Nucleus accumbens (tissue), 56 donors: ENCODE measurements around the gene LRIG2.
"Not testable (repeated sequence)": the region's sequence is repeated elsewhere in the genome, so short reads cannot be mapped to it uniquely, and the experiment has no call there.

Experiments
- DNase-seq, 56 donors: peaks; one replicate each; lab custom pipeline; 2025; lab: John Stamatoyannopoulos, UW

LRIG2 gene, protein sequence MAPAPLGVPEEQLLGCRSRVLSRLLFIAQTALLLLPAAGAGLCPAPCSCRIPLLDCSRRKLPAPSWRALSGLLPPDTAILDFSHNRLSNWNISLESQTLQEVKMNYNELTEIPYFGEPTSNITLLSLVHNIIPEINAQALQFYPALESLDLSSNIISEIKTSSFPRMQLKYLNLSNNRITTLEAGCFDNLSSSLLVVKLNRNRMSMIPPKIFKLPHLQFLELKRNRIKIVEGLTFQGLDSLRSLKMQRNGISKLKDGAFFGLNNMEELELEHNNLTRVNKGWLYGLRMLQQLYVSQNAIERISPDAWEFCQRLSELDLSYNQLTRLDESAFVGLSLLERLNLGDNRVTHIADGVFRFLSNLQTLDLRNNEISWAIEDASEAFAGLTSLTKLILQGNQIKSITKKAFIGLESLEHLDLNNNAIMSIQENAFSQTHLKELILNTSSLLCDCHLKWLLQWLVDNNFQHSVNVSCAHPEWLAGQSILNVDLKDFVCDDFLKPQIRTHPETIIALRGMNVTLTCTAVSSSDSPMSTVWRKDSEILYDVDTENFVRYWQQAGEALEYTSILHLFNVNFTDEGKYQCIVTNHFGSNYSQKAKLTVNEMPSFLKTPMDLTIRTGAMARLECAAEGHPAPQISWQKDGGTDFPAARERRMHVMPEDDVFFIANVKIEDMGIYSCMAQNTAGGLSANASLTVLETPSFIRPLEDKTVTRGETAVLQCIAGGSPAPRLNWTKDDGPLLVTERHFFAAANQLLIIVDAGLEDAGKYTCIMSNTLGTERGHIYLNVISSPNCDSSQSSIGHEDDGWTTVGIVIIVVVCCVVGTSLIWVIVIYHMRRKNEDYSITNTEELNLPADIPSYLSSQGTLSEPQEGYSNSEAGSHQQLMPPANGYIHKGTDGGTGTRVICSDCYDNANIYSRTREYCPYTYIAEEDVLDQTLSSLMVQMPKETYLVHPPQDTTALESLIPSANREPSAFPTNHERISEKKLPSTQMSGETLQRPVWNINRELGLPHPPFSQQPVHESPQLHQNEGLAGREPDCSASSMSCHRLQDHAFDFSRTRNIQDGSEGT

DNA sequence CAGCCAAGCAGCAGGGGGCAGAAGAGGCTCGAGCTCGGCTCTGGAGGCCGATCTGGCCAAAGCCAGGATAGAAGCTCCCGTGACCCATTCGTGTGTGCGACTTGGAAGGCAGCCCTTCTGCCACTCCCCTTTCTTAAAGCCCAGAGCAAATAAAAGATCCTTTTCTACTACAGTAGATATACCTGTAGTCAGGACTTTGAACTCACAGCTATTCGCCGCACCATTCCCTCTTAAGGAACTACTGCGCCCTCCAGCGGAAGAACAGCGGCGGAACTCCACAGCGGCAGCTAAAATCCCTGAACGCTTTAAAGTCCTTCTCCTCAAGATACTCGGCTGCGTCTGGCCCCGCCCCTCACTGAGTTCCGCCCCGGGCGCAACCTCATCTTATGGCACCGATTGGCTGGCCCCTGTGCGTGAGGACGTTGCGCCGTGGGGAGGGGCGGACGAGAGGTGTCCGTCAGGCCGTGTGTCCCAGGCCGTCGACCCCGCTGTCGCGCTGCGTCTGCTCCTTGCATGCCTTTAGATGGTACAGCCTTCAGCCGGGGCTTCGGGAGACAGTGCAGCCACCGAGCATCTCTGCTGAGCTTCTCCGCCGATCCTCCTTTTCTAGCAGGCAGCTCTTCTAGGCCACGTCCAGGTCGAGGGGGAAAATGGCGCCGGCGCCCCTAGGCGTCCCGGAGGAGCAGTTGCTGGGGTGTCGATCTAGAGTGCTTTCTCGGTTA is at the start of gene LRIG2:
LRIG2 (plus strand) TSS at position 442 of the 722 bp plus-strand sequence; CDS start at position 651, 209 bp downstream.
- DNase-seq, result peak; percentile 67 to 99 (median 94)

DNA sequence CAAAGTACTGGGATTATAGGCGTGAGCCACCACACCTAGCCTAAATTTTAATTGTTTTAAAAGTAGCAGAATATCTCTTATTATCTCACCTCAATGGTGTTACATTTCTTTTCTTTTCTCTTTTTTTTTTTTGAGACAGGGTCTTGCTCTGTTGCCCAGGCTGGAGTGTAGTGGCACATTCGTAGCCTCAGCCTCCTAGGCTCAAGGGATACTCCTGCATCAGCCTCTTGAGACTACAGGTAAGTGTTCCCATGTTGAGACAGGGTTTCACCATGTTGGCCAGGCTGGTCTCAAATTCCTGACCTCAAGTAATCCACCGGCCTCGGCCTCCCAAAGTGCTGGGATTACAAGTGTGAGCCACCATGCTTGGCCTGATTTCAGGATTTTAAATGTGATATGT is 49.7 kb upstream of the LRIG2 start:
- DNase-seq, result not testable (repeated sequence)

DNA sequence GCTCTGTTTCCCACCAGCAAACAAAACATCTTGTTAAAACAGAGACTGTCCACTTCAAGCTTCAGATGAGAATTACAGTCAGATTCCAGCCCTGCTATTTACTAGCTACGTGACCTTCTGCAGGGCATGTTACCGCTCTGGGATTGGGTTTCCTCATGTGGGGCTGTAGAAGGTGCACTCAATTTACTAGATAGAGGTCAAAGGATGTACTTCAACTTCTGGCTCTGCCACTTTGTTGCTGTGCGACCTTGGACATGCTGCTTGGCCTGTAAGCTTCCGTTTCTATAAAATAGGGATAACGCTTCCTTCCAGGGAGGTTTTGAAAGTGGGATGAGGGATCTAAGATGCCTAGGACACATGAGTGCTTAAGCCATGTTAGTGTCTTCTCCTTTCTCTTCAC is 46.0 kb upstream of the LRIG2 start:
- DNase-seq, result no peak

DNA sequence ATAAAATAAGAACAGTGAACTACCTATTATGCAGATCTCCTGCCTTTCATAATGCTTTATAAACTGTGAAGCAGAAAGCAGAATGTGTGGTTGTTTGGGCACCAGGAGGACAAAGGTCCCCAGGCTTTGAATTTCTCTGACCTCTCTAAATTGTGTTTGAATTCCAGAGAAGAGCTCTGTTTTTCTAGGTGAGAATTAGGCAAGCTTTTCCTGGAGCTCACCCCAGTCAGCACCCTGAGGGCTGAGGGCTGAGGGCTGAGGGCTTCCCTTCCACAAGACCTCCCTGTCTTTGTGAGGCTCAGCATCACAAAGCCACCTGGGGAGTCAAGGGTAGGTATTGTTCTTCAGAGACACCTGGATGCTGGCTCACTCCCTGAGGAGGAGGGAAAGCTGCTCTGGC is 45.5 kb upstream of the LRIG2 start:
- DNase-seq, result no peak

GRCh38 chr1:113029822-113030221 is 43.2 kb upstream of the LRIG2 start:
- DNase-seq, result no peak

DNA sequence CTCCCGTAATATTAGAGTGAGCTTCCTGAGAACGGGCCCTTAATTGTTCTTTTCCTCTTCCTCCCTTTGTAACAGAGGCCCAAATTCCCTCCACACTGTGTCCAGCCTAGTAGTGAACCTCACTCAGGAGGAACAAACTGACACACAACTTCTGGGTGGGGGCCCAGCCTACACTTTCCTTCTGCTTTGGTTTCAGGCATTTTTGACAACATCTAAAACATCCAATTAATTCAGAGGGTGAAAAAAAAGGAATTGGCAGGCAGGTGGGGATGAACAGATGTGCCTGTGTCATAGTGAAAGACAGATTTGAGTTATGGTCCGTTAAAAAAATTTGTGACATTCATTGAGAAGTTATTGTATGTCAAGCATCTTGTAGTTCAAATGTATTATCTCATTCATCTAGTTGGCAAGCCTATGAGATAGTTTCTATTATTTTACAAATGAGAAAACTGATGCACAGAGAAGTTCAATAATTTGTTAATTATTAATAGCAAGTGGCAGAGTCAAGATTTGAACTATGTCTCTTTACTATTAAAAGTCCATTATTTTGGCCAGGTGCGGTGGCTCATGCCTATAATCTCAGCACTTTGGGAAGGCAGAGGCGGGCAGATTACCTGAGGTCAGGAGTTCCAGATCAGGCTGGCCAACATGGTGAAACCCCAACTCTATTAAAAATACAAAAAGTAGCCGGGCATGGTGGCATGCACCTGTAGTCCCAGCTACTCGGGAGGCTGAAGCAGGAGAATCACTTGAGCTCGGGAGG is 41.6 kb upstream of the LRIG2 start:
- DNase-seq, result no peak

DNA sequence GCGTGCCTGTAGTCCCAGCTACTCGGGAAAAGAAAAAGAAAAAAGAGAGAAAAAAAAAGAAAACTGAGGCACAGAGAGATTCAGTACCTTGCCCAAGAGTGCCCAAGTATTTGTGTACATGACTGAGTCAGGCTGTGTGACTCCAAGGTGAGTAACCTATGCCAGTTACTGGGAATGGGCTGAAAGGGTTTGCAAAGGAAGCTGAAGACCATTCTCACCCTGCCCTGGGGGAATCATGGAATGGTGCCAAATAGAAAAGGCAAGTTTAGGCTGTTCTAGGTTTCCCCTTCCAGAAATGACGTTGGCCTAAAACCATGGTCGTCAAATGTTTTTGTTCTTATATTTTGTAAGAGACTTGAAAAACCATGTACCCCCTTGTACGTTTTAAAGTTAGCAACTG is 37.9 kb upstream of the LRIG2 start:
- no peak for DNase-seq

GRCh38 chr1:113036639-113037321 is 36.2 kb upstream of the LRIG2 start:
- no peak for DNase-seq

DNA sequence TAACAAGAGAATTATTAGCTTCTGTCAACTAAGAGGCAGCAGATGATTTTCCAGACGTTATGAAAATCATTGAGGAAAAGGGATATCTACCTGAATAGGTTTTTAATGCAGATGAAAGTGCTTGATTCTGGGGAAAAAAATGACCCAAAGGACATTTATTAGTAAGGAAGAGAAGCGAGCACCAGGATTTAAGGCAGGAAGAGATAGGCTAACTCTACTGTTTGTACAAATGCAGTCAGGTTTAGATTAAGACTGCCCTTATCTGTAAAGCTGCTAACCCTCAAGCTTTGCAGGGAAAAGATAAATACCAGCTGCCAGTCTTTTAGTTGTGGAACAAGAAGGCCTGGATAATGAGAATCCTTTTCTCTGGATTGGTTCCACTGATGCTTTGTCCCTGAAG is 33.0 kb upstream of the LRIG2 start:
- DNase-seq, result no peak

DNA sequence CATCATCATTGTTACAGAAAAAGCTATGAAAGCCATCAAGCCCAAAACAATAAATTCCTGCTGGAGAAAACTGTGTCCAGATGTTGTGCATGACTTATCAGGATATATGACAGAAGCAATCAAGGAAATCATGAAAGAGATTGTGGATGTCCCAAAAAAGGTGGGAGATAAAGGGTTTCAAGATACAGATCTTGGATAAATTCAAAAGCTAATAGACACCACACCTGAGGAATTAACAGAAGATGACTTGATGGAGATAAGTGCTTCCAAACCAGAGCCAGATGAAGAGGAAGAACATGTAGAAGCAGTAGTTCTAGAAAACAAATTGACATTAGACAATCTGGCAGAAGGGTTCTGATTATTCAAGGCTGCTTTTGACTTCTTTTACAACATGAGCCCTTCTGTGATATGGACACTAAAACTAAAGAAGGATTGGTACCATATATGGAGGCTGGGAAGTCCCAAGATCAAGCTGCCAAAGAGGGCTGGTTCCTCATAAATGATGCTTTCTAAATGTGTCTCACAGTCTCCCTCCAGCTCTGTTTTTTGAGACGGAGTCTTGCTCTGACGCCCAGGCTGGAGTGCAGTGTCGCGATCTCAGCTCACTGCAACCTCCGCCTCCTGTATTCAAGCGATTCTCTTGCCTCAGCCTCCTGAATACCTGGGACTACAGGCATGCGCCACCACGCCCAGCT is 32.1 kb upstream of the LRIG2 start:
- DNase-seq, result no peak

- peak in 37 of 56 donors; percentile 2 to 70 (median 33) for DNase-seq
These were observed 31.3 kb upstream of the LRIG2 start for GRCh38 chr1:113041569-113042284.

DNA sequence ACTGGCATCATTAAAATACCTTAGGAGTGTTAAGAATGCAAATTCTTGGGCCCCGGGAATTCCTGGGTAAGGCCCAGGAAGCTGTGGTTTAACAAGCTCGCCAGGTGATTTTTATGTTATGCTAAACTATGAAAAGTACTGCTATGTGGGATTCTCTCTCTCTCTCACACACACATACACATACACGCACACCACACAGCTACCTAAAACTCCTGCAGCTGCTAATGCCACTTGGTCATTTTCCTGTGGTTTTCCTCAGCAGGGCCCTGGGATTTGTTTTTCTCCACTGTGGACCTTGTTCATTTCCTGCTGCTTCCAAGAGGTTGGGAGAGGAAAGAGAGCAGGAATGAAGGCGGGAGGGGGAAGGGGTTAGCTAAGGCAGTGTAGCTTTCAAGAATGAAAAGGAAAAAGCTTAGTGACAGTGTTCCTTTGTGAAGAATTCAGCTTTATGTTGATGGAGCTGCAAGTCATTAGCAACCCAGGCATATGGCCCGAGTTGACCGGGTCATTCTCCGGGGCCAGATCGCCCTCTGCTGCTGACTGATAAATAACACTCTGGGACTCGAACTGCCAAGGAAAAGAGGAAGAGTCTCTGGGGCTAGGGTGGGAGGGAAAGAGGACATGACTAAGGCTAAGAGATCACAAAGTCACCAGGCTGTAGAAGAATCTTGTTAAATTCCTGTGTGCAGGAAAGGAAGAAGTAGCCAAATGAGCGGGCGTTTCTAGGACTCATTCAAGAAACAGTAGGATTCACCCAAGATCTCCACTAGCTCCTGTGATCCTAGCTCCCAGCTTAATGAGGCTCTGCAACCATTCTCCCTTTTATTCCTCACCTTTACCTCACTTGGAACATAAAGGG is 30.5 kb upstream of the LRIG2 start:
- DNase-seq, result peak in 53 of 56 donors; percentile 2 to 85 (median 66)

- DNase-seq, result not testable (repeated sequence)
These were observed 29.9 kb upstream of the LRIG2 start for GRCh38 chr1:113043144-113043488.

DNA sequence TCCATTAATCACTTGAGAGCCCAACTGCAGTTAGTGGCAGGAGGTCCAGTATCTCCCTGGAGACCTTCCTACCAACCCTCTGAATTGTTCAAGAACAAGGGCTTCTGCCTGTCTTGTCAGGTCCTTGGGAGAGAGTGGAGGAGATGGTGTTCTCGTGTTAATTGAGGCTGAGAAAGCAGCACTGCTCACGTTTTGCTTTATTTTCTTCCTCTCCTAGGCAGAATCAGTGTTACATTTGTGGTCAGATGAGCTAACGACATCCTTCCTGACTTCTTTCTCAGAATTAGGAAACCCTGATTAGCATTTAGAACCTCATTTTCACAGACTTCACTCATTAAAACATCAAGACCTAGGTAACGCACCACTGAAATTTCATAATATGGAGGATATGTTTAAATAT is 26.4 kb upstream of the LRIG2 start:
- no peak for DNase-seq

DNA sequence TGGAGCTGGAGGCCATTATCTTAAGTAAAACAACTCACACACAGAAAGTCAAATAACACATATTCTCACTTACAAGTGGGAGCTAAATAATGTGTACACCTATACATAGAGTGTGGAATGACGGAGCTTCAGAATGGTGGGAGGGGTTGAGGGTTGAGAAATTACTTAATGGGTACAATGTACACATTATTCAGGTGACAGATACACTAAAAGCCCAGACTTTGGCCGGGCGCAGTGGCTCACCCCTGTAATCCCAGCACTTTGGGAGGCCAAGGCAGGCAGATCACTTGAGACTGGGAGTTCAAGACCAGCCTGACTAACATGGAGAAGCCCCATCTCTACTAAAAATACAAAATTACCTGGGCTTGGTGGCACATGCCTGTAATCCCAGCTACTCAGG is 24.9 kb upstream of the LRIG2 start:
- DNase-seq, result no peak

GRCh38 chr1:113053344-113054126 is 19.5 kb upstream of the LRIG2 start:
- no peak for DNase-seq
